Measurements from ENCODE around the gene L1TD1.

- TF ChIP-seq CTCF (IDR thresholded peaks at IDR 0.05) (no peak), POLR2A (IDR thresholded peaks at IDR 0.05) (no peak)
These were observed 43.3 kb downstream of the L1TD1 start for GRCh38 chr1:62237950-62238374.

Data from adrenal gland (tissue), 5 donors.